ENCODE results near the gene APCDD1.

The APCDD1 gene

DNA sequence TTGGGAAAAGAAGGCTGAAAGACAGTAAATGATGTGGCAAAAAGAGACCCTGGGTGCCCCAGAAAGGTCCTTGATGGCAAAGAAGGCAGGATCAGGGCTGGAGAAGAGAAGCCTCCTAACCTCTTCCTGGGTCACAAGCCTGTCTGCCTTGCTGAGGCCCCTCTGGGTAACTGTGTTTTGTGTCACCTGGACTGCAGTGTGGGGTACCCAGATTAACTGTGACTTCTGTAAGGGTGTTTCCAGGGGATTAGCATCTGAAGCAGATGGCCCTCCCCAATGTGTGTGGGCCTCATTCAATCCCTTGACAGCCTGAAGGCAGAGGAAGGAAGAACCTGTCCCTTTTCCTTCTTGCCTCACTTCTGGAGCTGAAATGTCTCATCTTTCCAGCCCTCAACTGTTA, 35.6 kb upstream of the APCDD1 start:
- TF ChIP-seq CTCF (IDR thresholded peaks at IDR 0.05; ENCODE audit: borderline replicate concordance, insufficient read depth, low read depth, low read length): no peak
- H3K4me3 ChIP-seq (ENCODE audit: low read depth, low read length): no peak overlapping the region

GRCh38 chr18:10419420-10420103, 34.9 kb upstream of the APCDD1 start:
- TF ChIP-seq CTCF (IDR thresholded peaks at IDR 0.05; ENCODE audit: borderline replicate concordance, insufficient read depth, low read depth, low read length): no peak
- no peak overlapping the region for H3K4me3 ChIP-seq (ENCODE audit: low read depth, low read length)

DNA sequence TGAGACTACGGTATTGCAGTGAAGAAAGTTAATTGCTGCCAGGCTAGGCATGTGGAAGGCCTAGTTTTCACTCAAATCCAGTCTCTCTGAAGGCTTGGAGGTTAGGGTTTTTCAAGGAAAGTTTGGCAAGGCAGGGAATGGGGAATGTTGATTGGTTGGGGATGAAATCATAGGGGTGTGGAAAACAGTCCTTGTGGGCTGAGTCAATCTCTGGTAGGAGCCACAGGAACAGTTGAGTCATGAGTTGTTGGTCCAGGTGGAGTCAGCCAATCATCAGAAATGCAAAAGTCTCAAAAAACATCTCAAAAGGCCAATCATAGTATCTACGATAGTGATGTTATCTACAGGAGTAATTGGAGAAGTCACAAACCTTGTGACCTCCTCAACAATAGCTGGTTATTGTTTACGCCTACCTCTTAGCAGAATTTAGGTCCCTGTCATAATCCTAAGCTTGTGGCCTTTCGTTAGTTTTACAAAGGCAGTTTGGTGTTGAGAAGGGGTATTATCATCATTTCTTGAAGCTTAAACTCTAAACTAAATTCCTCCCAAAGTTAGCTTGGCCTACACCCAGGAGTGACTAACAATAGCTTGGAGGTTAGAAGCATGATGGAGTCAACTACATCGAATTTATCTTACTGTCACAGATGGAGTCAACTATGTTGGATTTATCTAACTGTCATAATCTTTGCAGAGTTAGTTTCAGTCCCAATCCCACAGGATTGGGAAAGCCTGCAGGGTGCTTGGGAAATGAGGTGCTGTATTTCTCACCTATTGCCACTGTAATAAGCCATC, 33.7 kb upstream of the APCDD1 start:
- TF ChIP-seq CTCF (IDR thresholded peaks at IDR 0.05; ENCODE audit: borderline replicate concordance, insufficient read depth, low read depth, low read length): no peak
- H3K4me3 ChIP-seq (ENCODE audit: low read depth, low read length): no peak overlapping the region

DNA sequence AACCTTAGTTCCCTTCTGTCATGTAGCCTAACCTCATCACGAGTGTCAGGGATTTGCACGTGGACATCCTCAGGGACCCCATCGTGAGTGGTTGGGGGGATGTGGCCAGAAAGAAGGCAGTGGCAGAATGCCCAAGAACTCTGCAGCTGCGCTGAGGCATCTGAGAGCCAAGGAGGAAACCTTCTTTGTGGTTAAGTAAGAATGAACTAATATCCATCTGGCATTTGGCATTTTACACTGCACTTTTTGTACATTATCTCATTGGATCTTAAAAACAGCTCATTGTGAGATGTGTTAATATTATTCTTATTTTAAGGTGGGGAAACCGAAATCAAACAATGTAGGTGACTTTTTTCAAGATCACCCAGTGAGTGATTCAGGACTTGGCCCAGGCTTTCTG, 32.6 kb upstream of the APCDD1 start:
- no peak for TF ChIP-seq CTCF (IDR thresholded peaks at IDR 0.05; ENCODE audit: borderline replicate concordance, insufficient read depth, low read depth, low read length)
- no peak overlapping the region for H3K4me3 ChIP-seq (ENCODE audit: low read depth, low read length)

DNA sequence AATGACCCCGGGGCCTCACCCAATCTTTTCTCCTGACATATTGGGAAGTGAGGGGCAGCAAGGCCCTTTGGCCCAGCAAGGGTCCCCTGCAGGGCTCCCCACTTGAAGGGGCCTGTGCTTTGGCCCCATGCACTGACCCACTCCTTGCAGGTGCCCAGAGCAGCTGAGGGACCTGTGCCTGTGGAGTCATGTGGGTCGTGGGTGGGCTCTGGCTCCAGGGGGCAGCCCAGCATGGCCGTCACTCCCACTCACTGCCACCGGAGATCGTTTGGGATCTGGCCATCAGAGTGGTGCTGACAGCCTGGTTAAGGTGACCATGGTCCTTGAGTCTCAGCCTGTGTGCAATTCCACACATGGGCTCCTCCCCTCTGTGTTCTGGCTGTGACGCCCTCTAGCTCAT, 31.7 kb upstream of the APCDD1 start:
- TF ChIP-seq CTCF (IDR thresholded peaks at IDR 0.05; ENCODE audit: borderline replicate concordance, insufficient read depth, low read depth, low read length): no peak
- H3K4me3 ChIP-seq (ENCODE audit: low read depth, low read length): no peak overlapping the region

GRCh38 chr18:10424585-10425307, 29.7 kb upstream of the APCDD1 start:
- H3K4me3 ChIP-seq (ENCODE audit: low read depth, low read length): no peak overlapping the region
- no peak for TF ChIP-seq CTCF (IDR thresholded peaks at IDR 0.05; ENCODE audit: borderline replicate concordance, insufficient read depth, low read depth, low read length)
